GM19239 (cell line): ENCODE measurements around the gene ACR.
"Not testable (repeated sequence)": the region's sequence is repeated elsewhere in the genome, so short reads cannot be mapped to it uniquely, and the experiment has no call there.

Experiments
- DNase-seq: peaks from one replicate; pipeline ENCODE4 v3.0.0; 2011; ENCODE audit warnings: low spot score; ENCODE audit not compliant: insufficient read length
- FAIRE-seq: peaks from 2 replicates; lab custom pipeline; 2011; peaks lifted over from hg19 to GRCh38; lab: Jason Lieb, UNC

The ACR gene

DNA sequence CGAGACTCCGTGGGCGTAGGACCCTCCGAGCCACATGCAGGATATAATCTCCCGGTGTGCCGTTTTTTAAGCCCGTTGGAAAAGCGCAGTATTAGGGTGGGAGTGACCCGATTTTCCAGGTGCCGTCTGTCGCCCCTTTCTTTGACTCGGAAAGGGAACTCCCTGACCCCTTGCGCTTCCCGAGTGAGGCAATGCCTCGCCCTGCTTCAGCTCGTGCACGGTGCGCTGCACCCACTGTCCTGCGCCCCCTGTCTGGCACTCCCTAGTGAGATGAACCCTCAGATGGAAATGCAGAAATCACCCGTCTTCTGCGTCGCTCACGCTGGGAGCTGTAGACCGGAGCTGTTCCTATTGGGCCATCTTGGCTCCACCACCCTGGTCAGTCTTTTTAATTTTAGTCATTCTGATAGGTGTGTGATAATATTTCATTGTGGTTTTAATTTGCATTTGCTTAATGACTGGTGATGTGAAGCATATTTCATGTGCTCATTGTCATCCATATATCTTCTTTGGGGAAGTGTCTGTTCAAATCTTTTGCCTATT lies 19.0 kb downstream of the ACR start:
- not testable (repeated sequence) for DNase-seq, FAIRE-seq

DNA sequence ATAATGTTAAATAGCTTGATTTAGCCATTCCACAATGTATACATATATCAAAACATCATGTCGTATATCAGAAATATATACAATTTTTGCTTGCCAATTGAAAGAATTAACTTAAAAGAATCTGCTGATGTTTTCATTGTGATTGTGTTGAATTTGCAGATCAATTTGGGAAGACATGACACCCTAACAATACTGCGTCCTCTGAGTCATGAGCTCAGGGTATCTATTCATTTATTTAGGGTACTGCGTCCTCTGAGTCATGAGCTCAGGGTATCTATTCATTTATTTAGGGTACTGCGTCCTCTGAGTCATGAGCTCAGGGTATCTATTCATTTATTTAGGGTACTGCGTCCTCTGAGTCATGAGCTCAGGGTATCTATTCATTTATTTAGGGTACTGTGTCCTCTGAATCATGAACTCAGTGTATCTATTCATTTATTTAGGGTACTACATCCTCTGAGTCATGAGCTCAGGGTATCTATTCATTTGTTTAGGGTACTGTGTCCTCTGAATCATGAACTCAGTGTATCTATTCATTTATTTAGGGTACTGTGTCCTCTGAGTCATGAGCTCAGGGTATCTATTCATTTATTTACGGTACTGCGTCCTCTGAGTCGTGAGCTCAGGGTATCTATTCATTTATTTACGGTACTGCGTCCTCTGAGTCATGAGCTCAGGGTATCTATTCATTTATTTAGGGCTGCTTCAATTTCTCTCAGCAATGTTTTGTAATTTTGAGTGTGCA lies 21.8 kb downstream of the ACR start:
- not testable (repeated sequence) for FAIRE-seq, DNase-seq

DNA sequence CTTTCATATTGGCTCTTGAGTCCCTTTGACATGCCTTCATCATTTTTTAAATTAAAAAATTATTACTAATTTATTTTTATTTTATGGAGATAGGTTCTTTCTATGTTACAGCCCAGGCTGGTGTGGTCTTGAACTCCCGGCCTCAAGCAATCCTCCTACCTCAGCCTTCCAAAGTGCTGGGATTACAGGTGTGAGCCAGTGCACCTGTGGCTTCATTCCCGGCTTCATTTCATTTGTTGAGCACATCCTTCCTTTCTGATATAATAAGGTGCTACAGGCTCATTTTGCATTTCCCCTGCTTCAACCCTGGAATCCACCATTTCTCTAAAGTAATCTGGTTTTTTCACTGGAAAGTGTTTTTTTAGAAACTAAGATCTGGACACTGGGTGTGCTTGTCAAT lies 23.8 kb downstream of the ACR start:
- FAIRE-seq, DNase-seq: not testable (repeated sequence)

DNA sequence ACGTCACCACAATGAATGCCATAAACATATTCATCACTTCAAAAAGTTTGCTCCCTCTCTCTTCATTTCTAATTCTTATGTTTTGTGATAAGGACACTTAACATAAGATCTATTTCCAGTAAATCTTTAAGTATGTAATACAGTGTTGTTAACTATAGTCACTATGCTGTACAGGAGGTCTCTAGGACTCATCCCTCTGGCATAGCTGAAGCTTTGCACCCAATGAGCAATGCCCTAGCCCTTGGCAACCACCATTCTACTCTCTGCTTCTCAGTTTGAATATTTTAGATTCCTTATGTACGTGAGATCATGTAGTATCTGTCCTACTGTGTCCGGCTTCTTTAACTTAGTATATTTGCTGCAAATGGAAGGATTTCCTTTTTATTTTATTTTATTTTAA lies 26.3 kb downstream of the ACR start:
- DNase-seq, FAIRE-seq: not testable (repeated sequence)

DNA sequence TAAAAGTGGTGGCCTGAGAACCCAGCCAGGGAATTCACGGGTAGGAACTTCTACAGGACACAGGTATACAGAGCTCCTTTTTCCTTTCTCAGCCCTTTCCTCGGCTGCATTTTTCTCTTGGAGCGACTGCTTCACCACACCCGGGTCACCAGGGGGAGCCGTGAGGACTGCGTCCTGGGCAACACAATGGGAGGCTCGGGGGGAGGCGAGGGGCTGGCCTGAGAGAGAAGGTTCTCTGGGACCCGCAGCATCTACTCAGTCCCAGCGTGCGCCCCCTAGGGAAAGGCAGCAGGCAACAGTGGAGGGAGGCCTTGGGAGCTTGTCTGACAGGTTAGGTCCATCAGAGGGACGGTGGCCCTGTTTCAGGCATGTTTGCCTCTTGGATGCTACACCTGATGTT lies 37.1 kb downstream of the ACR start:
- not testable (repeated sequence) for DNase-seq, FAIRE-seq

DNA sequence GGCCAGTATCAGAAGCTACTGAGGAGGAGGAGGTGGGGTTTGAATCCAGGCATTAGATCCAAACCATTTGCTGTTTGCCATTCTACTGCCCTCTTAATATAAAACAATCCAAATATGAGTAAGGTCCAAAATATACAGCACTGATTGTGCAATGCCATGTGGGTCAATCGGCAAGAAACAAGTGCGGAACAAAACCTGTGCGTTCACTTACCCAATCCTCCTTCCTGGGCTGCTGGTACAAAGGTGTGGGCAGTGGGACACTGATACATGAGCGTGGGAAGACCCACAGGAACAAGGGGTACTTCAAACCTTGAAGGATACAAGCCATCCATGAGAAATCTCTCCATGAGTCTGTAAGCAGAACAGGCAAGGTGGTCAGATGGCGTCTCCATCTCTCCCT lies 39.6 kb downstream of the ACR start:
- not testable (repeated sequence) for FAIRE-seq

DNA sequence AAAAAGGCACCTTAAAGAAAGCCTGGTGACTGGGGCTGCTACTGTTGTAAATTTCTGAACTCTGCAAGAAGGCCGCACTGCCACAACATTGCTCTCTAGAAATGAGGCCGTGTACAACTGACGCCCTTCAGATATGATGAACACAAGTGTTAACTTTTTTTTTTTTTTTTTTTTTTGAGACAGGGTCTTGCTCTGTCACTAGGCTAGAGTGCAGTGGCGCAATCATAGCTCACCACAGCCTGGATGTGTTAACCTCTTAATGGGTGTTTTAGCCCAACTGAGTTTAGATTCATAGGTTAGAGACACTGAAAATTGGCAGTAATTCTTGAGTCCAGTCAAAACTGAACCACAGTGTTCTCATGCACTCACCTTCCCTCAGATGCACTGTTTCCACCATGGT lies 42.2 kb downstream of the ACR start:
- not testable (repeated sequence) for DNase-seq, FAIRE-seq

More for the DNA sequence above, 39.6 kb downstream of the ACR start:
- not testable (repeated sequence) for DNase-seq

DNA sequence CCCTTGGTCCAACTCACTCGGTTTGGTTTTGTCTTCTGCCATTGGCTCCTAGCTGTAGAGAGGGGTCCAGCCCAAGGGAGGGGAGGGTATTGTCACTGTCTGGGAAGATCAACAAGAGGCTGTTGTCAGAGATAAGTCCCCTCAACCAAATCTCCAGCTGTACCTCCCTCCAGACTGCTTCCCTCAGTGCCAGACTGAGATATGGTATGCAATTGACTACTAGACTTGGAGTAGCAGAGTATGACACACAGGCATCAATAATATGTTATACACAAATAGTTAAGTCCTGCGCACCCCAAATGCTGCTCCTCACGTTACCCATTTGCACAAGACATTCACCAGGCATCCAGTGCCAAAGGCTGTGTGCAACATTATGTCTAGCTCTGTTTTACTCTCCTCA lies 44.2 kb downstream of the ACR start:
- not testable (repeated sequence) for FAIRE-seq, DNase-seq

DNA sequence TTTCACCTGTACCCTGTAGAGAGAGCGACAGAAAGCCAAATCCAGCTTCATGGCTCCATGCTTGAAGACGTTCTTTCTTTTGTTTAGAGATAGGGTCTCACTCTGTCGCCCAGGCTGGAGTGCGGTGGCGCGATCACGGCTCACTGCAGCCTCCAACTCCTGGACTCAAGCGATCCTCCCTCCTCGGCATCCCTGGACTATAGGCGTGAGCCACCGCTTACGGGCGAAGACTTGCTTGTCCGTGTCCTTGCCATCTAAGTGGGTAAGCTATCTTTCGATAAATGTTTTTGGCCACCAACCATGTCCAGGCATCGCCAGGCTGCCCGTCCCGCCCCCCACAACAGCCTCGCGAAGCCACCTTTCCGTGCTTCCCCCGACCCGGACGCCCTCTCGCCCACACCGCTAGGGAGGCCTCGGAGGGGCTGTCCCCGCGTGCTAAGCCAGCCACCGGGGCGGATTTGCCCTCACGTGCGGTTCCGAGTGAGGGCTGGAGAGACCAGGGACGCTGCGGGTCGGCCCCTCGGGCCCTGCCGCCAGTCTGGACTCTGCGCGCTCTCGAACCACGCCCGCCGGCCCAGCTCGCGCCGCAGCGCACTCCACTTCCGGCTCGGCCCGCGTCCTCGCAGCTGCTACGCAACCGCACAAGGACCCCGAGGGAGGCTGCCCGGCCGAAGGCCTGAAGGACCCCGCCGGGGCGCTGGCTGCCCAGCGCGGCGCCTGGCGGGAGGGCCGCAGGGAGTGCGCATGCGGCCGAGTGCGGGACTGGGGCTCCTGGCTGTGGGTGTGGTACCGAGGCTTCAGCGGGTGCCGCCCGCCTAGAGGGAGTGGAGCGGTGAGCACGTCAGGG lies 45.3 kb downstream of the ACR start, which contains the start of gene RABL2B:
Gene RABL2B (minus strand): TSS at position 604 of the 847 bp plus-strand sequence. CDS start 1,342 bp downstream, outside the sequence.
- peak; percentile 92 for FAIRE-seq

DNA sequence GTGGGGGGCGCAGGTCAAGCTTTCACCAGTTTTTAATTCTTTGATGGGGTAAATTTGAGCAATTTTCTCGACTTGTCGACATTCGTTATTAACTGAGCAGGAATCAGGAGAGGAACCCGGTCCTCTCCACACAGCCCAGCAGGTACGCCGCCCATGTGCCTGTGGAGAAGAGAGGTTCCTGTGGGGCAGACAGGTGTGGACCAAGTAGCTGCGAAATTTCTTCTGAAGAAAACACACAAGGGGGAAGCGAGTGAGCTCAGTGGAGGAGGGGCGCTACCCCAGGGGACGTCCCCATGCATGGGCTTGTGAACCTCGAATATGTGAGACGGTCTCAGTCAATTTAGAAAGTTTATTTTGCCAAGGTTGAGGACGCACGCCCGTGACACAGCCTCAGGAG lies 45.9 kb downstream of the ACR start:
- FAIRE-seq, DNase-seq: not testable (repeated sequence)

More for the DNA sequence above, 45.3 kb downstream of the ACR start, which contains the start of gene RABL2B:
- peak; percentile 91 for DNase-seq

DNA sequence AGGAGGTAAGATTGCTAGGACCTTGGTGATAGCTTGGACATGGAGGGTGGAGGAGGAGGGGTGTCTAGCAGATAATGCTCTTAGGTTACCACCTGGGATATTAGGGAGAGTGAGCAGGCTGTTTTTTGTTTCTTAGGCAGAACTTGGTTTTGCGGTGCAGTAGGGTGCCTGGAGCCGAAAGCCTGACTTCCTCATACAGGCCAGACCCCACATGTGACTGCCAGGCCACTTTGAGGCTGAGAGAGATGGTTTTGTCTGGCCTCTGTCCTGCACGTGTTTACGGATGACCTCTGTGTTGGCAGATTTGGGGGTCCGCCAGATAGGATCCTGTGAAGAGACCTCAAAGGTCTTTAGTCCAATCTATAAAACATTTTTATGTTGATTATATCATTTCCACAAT lies 47.3 kb downstream of the ACR start:
- FAIRE-seq: not testable (repeated sequence)

DNA sequence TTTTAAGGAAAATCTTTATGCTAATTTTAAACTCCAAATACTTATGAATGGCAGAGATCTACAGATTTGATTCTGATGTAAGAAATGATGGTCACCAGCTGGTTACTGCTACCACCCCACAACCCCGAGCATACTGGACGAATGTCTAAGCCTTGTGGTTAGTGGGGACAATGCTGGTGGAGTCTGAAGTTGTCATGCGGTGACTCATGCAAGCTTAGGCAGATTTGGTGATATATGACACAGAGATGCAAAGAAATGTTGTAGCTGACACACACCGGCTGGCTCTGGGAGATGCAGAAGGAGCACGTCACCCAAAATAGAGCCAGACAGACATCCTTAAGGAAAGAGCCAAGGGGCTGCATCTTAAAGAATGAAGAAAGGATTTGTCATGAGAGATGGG lies 48.9 kb downstream of the ACR start:
- not testable (repeated sequence) for FAIRE-seq

More for the DNA sequence above, 47.3 kb downstream of the ACR start:
- not testable (repeated sequence) for DNase-seq

More for the DNA sequence above, 48.9 kb downstream of the ACR start:
- not testable (repeated sequence) for DNase-seq
